OCI-LY1 (cell line): ENCODE measurements around the gene MINDY4.

Experiments used
- H2AFZ ChIP-seq: fragments of 200-600 bp; sonication (generic), shearing (Covaris generic); 2 replicates; pipeline ENCODE4 v1.6.0; 2014; ENCODE audit warnings: antibody characterized with exemption, mild to moderate bottlenecking, low read length
- H3F3A ChIP-seq: fragments of 200-600 bp; sonication (generic), shearing (Covaris generic); 2 replicates; pipeline ENCODE4 v1.6.0; 2014; ENCODE audit warnings: mild to moderate bottlenecking, antibody characterized with exemption, low read length, moderate library complexity; ENCODE audit not compliant: insufficient read depth
- H3K27ac ChIP-seq: fragments of 200-600 bp; sonication (generic); 2 replicates; pipeline ENCODE4 v1.5.1; 2014; ENCODE audit warnings: low read length, mixed run types, mild to moderate bottlenecking, low read depth; ENCODE audit not compliant: poor library complexity, severe bottlenecking
- H3K27me3 ChIP-seq: fragments of 200-600 bp; sonication (generic); 2 replicates; pipeline ENCODE4 v1.6.0; 2014; ENCODE audit warnings: antibody characterized with exemption, mild to moderate bottlenecking, low read length, moderate library complexity; ENCODE audit not compliant: insufficient read depth
- H3K36me3 ChIP-seq: fragments of 200-600 bp; sonication (generic); 2 replicates; pipeline ENCODE4 v1.6.1; 2014; ENCODE audit warnings: mild to moderate bottlenecking, antibody characterized with exemption, low read length, moderate library complexity, mixed read lengths; ENCODE audit not compliant: insufficient read depth
- H3K4me1 ChIP-seq: fragments of 200-600 bp; sonication (generic); 2 replicates; pipeline ENCODE4 v1.5.1; 2014; ENCODE audit warnings: mild to moderate bottlenecking, low read length, moderate library complexity; ENCODE audit not compliant: insufficient read depth, severe bottlenecking
- H3K4me2 ChIP-seq: fragments of 200-600 bp; sonication (generic), shearing (Covaris generic); 2 replicates; pipeline ENCODE4 v1.6.1; 2014; ENCODE audit warnings: low read length
- H3K4me3 ChIP-seq: fragments of 200-600 bp; sonication (generic); 2 replicates; pipeline ENCODE4 v1.5.1; 2014; ENCODE audit warnings: low read length, low read depth, mild to moderate bottlenecking, mixed read lengths; ENCODE audit not compliant: poor library complexity, severe bottlenecking
- H3K79me2 ChIP-seq: fragments of 200-600 bp; shearing (Covaris generic); 2 replicates; pipeline ENCODE4 v1.6.1; 2016; ENCODE audit warnings: mixed run types, low read length, mixed read lengths; ENCODE audit not compliant: insufficient read depth
- H3K9ac ChIP-seq: fragments of 200-600 bp; sonication (generic), shearing (Covaris generic); 2 replicates; pipeline ENCODE4 v1.6.1; 2014; ENCODE audit warnings: mild to moderate bottlenecking, low read length, mixed read lengths
- H3K9me2 ChIP-seq: fragments of 200-600 bp; sonication (generic), shearing (Covaris generic); 2 replicates; pipeline ENCODE4 v1.6.1; 2014; ENCODE audit warnings: low read depth, mild to moderate bottlenecking, low read length, mixed read lengths
- H3K9me3 ChIP-seq: fragments of 200-600 bp; shearing (Covaris generic); 2 replicates; pipeline ENCODE4 v1.6.1; 2014; ENCODE audit warnings: low read length, mixed read lengths
- H4K20me1 ChIP-seq: fragments of 200-600 bp; sonication (generic), shearing (Covaris generic); 2 replicates; pipeline ENCODE4 v1.6.0; 2016; ENCODE audit warnings: mild to moderate bottlenecking, low read length; ENCODE audit not compliant: insufficient read depth
- EZH2 ChIP-seq: fragments of 200-600 bp; sonication (generic), shearing (Covaris generic); IDR thresholded peaks from 2 replicates; pipeline ENCODE4 v1.8.0; 2017; ENCODE audit warnings: borderline replicate concordance, mixed run types, mild to moderate bottlenecking, antibody characterized with exemption, low read length, moderate library complexity, mixed read lengths
- TF ChIP-seq, protein P1 (sequence below): fragments of 200-600 bp; sonication (generic), shearing (Covaris generic); IDR thresholded peaks from 2 replicates; pipeline ENCODE4 v1.5.1; 2017; ENCODE audit warnings: mild to moderate bottlenecking, antibody characterized with exemption, low read length, moderate library complexity, mixed read lengths

MINDY4 gene

DNA sequence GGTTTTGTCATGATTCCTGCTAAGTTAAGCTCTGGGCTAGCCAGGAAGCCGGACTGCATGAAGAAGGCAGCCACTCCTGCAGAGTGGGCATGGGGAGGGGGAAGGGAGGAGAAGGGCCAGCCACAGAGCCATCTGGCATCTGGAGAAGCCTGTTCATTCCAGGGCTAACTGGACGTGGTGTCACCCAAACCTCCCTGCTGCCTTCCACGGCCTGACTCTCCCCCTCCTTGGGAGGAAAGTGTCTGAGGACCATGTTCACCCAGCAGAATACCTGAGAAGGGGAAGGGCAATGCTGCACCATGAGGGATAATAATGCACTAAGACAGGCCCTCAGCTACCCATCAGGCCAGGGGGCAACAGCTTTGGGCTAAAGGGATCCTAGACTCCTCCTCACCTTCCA lies 155.8 kb downstream of the MINDY4 start:
- Histone ChIP-seq H3F3A (no peaks in the 10 kb centered on the region), H2AFZ (no peak overlapping the region), H3K4me2 (no peak overlapping the region), H3K9me2 (no peaks in the 10 kb centered on the region), H3K36me3 (no peaks in the 10 kb centered on the region), H3K27me3 (peaks cover 10% of the 10 kb centered on the region; the same call in 1 of the 2 replicates), H3K9ac (no peak overlapping the region), H3K4me1 (no peaks in the 10 kb centered on the region), H4K20me1 (no peaks in the 10 kb centered on the region), H3K27ac (no peak overlapping the region), H3K9me3 (no peaks in the 10 kb centered on the region), H3K4me3 (no peak overlapping the region), H3K79me2 (no peaks in the 10 kb centered on the region)
- TF ChIP-seq, protein P1, sequence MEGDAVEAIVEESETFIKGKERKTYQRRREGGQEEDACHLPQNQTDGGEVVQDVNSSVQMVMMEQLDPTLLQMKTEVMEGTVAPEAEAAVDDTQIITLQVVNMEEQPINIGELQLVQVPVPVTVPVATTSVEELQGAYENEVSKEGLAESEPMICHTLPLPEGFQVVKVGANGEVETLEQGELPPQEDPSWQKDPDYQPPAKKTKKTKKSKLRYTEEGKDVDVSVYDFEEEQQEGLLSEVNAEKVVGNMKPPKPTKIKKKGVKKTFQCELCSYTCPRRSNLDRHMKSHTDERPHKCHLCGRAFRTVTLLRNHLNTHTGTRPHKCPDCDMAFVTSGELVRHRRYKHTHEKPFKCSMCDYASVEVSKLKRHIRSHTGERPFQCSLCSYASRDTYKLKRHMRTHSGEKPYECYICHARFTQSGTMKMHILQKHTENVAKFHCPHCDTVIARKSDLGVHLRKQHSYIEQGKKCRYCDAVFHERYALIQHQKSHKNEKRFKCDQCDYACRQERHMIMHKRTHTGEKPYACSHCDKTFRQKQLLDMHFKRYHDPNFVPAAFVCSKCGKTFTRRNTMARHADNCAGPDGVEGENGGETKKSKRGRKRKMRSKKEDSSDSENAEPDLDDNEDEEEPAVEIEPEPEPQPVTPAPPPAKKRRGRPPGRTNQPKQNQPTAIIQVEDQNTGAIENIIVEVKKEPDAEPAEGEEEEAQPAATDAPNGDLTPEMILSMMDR = no peak
- no peak for TF ChIP-seq EZH2

DNA sequence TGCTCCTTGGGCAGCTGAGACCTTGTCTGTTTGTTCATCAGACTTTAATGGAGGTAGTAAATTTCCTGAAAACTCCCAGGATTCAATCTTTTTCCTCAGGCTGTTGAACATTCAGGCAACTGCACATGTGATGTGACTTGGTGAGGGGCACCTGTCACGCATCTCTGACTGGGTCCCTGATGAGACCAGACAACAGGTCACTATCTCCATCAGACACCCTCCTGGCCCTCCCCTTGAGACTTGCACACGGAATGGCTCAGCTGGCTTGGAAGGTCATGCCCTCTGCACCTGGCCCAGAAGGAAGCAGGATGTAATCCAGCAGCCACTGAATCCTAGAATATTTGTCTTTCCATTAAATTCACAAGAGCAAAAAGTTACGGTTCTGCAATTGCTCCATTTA lies 156.3 kb downstream of the MINDY4 start:
- no peaks in the 10 kb centered on the region for H3K79me2 ChIP-seq
- H3K36me3 ChIP-seq = no peaks in the 10 kb centered on the region
- H3F3A ChIP-seq = no peaks in the 10 kb centered on the region
- no peaks in the 10 kb centered on the region for H3K9me2 ChIP-seq
- H3K4me1 ChIP-seq = no peaks in the 10 kb centered on the region
- no peaks in the 10 kb centered on the region for H3K9me3 ChIP-seq
- no peak overlapping the region for H2AFZ ChIP-seq
- H3K4me3 ChIP-seq = no peak overlapping the region
- no peaks in the 10 kb centered on the region for H4K20me1 ChIP-seq
- no peak overlapping the region for H3K9ac ChIP-seq
- H3K4me2 ChIP-seq = no peak overlapping the region
- H3K27me3 ChIP-seq = peaks cover 9% of the 10 kb centered on the region; the same call in 1 of the 2 replicates
- no peak overlapping the region for H3K27ac ChIP-seq
- TF ChIP-seq EZH2 = no peak
- TF ChIP-seq, protein P1 = no peak

DNA sequence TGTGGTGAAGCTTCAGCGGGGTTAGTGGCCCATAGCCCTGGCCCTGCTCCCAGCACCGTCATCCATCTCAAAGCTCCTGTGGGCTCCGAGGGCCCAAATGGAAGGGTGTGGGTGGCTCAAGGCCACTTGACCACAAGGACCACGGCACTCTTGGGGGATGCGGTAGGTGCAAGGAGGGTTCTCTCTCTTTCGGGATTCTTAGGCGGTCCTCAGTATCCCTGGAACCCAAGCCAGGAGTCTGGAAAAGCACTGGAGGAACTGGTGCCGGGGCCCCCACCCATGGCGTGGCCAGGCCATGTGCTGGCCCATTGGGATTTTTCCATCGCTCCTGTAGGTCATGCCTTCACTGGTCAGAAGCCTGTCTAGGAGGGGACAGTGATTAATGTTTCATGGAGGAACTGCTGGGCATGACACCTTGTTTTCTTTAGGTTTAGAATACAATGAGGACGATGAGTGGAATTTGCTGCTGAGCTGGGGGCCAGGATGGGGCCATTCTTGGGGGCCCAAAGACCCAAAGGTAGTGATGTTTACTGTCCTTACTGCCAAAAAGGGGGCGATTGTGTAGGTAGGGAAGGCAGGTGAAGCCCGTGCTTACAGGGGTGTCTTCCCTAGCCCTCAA lies 157.1 kb downstream of the MINDY4 start:
- Histone ChIP-seq H3K27ac (no peak overlapping the region), H3K36me3 (no peaks in the 10 kb centered on the region), H3K4me1 (no peaks in the 10 kb centered on the region), H3K9me2 (no peaks in the 10 kb centered on the region), H4K20me1 (no peaks in the 10 kb centered on the region), H3K79me2 (no peaks in the 10 kb centered on the region), H3K4me3 (no peak overlapping the region), H3K9ac (no peak overlapping the region), H3K27me3 (peaks cover 4% of the 10 kb centered on the region; the same call in 1 of the 2 replicates), H3F3A (no peaks in the 10 kb centered on the region), H3K4me2 (no peak overlapping the region), H2AFZ (no peak overlapping the region), H3K9me3 (no peaks in the 10 kb centered on the region)
- TF ChIP-seq, protein P1 = no peak
- no peak for TF ChIP-seq EZH2
